ENCODE data around the gene SEC14L6.
A peak's percentile ranks its signal among the peaks of the same experiment; 100 is the strongest.
"Not testable (repeated sequence)": the region's sequence is repeated elsewhere in the genome, so short reads cannot be mapped to it uniquely, and the experiment has no call there.

Gene SEC14L6

DNA sequence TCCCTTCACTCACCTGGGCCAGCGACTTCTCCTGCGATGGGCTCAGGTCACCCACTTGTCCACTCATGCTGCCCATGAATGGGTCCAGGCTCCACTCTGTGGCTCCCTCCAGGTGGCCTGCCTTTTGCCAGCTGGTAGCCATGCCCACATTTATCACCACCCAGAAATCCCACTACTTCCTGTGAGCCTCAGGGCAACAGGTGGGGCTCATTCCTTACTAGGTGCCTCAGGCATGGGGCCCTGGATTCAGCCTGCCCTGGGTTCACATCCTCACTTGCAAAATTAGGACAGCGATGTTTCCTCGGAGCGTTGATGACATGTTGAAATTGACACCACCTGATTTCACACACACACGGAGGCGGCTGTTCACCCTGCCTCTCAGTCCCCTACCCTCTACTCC, at the start of gene SEC14L6:
SEC14L6 (minus strand) TSS at position 126 of the 400 bp plus-strand sequence; CDS start at position 67, 59 bp downstream.
- no peak for DNase-seq (ENCODE audit: low spot score)

DNA sequence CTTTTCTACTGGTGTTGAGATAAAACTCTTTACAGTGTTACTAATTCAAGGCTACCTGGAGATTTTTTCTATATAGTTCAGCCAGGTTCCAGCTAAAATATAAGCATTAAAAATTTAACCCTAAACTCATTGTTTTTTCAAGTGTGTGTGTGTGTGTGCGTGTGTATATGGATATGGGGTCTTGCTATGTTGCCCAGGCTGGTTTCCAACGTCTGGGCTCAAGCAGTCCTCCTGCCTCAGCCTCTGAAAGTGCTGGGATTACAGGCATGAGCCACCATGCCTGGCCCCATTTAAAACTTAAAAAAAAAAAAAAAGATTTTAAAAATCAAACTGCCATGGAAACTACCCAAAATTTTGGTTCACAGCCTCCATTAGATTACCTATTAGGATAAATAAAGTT, 49.7 kb upstream of the SEC14L6 start:
- DNase-seq (ENCODE audit: low spot score), result no peak

DNA sequence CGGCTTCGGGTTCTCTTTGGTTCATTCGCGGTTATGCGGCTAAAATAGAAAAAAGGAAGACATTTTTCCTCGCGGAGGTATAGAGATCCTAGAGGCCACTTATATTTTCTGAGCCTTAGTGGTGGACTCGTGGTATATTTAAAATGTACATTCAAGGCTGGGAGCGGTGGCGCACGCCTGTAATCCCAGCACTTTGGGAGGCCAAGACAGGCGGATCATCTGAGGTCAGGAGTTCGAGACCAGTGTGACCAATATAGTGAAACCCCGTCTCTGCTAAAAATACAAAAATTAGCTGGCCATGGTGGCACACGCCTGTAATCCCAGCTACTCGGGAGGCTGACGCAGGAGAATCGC, 45.8 kb upstream of the SEC14L6 start:
- not testable (repeated sequence) for DNase-seq (ENCODE audit: low spot score)

DNA sequence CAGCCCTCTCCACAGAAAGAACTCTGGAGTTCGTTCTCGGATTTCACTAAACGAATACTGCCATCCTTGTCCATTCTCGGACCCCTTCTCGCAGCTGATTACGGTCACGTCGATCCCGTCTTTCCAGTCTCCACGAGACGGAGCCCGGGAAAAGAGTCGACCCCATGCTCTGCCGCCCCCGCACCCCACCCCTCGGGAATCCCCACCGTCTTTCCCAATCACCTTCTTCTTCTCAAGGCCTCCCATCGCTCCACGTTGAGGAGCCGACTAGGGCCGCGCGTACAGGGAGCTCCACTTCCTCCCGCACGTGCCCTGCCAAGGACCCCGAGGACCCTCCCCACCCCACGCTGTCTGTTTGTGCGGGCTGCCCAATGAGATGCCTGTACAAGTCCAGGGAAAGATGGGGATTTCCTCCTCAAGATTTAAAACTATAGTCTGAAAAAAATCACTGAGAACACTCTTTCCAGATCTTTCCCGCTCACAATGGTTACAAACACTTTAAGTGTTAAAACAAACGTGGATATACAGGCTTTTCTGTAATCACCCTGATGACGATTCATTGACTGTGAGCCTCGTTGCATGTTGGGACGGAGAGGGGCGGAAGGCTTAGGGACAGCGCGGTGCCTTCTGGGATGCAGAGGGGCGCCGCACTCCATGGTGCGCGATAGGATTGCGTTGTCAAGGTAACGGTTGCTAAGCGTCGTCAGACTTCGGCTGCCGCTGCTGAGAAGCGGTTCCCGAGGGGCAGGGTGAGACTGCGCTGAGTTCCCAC, 45.2 kb upstream of the SEC14L6 start, which contains the start of gene PES1:
PES1 (minus strand) TSS at position 323 of the 772 bp plus-strand sequence; CDS start at position 246, 77 bp downstream.
- DNase-seq (ENCODE audit: low spot score), result peak; percentile 98

DNA sequence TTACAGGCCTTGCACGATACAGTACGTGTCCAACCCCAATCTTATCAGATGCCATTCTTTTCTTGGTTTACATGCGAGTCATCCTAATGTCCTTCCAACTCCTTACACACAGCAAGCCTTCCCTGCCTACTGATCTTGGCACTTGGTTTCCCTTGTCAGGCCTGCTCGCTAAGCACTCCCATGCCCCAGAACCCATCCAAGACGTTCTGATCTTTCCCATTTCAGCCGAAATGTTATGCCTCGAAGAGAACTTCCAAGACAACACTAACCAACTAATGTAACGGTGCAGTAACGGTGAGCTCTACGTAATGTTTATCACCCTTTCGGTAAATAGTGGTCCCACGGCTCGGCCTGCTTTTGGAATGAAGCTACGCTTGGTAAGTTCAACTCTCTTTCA, 44.6 kb upstream of the SEC14L6 start:
- no peak for DNase-seq (ENCODE audit: low spot score)

DNA sequence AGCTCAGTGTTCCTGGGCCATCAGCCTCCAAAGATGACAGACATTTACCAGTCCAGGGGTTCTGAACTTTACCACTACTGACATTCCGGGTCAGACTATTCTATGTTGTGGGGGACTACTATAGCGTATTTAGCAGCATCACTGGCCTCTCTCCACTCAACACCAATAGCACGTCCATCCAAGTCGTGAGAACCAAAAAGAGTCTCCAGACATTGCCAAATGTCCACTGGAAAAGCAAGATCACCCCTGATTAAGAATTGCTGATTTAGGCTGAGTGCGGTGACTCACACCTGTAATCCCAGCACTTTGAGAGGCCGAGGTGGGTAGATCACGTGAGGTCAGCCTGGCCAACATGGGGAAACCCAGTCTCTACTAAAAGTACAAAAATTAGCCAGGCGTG, 39.9 kb upstream of the SEC14L6 start:
- DNase-seq (ENCODE audit: low spot score), result no peak

DNA sequence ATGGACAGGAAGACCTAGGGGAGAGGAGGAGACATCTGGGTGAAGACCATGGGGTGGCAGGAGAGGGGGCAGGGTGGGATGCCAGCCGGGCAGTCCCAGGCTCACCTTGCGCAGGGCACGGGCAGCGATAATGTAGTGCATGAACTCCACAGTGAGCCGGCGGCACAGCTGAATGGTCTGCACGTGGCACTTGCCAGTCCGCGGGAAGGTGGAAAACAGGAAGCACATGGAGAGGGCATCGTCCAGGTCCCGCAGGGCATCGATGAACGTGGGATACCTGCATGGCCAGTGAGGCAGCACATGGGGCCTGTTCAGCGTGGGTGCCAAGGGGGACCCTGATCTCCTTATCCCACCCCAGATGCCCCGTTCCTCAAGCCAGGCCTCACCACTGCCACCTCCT, 37.9 kb upstream of the SEC14L6 start:
- no peak for DNase-seq (ENCODE audit: low spot score)

DNA sequence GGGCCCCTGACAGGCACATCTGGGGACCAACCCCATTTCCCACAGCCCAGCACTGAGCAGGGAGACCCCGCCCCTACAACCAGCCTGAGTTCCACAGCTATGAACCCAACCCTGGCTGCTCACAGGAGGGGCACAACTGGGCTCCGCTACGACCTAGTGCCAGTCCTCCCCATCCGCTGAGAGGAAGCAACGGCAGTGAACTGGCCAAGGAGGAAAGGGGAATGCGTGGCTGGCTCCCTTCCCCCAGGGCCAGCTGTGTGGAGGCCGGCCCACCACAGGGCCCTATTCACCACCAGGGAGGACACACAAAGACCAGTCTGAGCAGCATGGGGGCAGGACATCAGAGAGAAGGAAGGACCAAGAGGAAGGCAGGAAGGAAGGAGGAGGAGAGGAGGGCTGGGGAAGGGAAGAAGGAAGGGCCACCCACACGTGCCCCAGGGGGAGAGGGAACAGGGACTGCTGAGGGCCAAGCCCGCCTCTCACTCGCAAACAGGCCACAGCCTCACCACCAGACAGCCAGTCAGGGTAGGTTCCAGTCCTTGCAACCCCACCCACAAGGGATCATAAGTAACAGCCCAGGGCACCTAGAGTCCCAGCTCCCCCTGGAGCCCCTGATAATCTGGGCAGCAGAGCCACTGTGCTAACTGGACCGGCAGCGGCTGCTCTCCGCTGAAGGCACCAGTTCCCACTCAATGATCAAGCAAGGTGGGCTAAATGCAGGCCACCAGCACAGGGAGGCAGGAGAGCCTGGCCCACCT, 36.4 kb upstream of the SEC14L6 start:
- no peak for DNase-seq (ENCODE audit: low spot score)

DNA sequence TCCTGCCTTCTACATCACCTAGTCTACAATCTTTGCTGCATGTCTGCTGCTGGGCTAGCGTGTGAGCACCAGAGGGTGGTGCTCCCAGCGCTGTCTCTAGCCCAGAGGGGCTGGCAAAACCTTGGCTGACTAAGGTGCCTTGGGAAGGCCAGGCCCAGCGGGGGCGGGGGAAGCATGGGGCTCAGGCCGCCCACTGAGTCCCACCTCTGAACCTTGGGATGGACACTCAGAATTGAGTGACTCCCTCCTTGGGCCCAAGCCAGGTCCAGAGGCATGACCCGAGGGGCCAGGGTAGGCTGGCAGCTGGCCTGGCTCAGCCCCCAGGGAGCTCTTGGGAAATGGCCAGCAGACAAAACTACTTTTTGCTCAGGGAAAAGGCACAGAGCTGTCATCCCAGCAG, 35.5 kb upstream of the SEC14L6 start:
- DNase-seq (ENCODE audit: low spot score), result no peak

DNA sequence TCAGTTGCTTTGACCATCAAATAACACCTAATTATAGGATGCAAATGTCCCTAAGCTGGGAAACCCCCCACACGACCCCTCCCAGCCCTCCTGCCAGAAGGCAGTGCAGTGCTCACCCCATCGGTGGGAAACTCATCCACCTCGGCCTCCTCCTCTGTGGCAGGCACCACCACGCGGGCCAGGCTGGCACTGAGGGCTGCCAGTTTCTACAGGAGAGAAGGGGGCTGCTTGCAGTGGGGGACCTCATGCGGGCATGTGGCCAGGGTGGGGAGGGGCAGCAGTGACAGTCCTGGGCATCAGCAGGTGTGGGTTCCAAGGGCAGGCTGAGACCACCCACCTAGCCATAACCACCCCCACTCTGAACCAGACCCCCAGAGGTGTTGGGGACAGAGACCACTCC, 34.4 kb upstream of the SEC14L6 start:
- no peak for DNase-seq (ENCODE audit: low spot score)

DNA sequence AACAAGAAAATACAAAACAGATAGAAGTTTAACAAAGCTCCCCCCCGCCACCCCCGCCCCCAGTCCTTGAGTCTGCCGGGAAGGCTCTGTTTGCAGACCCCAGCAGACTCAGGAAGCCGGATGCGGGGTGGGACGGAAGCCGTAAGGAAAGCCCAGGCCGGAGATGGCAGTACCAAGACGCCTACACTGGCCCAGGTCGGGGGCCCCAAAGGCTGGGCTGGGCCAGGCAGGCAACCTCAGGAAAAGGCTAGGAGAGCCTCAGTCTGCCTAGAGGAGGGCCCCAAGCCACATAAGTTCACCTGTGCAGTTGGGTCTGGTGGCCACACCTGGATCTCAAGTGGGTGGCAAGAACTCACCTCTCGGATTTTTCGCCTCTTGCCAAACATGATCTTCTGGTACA, 31.9 kb upstream of the SEC14L6 start:
- DNase-seq (ENCODE audit: low spot score), result no peak

DNA sequence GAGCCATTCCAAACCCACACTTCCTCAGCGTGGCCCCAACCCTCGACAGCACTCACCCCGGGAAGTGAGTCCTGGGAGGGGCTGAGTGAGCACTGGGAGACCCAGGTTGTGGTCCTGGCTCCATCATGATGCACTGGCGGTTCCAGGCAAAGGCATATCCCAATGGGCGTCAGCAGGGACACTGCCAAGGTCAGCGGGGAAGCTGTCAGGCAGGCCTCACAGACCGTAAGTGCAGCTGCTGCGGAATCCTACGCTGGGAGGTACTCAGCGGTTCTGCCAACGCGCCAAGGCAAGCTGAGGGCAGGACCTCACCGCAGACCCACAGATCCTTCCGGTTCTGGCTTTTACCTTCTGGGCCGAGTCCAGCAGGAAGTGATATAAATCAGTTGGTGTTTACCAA, 29.3 kb upstream of the SEC14L6 start:
- no peak for DNase-seq (ENCODE audit: low spot score)

DNA sequence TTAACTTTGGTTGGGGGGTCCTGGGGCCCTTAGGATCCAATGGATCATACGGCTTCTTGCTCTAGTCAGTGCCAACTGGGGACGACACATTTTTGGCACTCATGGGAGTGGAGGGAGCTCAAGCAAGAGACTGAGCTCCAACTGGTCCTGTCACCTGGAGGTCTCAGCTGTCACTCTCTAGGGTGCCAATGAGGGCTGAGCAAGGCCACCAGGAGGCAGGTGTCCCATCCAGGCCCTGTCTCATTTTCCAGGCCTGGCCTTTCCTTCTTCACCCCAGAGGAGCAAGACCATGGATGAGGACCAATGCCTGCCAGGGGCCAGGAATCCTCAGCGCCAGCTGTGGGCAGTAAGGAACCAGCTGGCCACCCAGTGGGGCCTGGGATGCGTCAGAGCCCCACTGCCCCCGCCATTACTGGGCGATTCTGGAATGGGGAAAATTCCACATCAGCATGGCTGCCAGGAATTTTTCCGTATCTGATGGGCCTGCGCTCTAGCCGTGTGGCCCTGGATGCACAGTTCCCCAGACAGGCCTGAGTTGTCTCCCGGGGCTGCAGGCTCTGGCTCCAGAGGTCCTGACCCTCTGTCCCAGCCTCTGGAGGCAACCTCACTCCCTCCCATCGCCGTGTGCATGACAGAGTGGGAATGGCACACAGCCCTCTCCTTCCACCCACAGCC, 28.6 kb upstream of the SEC14L6 start:
- DNase-seq (ENCODE audit: low spot score), result no peak

DNA sequence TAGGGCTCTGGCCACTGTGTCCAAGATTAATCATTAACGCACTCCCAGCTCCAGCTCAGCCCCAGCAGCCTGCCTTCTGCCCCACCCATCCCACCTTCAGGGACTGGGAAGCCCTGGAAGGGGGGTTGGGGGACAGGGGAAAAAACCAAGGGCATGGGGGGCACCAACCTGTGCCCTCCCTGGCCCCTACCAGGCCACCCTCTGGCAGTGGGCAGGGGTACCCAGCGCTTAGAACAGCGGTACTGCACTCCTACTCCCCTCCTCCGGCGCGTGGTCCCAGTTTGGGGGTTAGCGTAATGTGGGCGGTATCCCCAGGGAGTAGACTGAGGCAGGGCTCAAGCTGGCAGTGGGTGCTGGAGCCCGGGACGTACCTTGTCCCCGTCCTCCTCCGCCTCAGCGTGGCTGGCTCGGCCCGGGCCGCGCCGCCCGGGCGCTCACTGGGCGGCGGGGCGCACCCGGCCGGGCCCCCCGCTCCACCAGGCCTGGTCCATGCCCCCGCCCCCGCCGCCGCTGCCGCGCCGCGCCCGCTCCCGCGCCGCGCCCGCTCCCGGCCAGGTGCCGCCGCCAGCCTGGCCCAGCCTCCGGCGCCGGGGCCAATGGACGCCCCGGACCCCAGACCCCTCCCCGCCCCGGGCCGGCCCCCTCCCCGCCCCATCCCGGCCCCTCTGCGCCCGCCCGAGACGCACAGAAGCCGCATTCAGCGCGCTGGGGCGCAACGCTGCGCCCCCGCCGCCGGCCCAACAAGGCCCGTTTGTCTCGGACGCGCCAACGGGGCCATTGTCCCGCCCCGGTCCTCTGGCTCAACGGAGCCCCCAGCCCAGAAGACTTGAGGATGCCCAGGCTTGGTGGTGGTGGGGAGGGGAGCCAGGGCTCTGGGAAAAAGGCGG, 27.8 kb upstream of the SEC14L6 start, which contains the start of gene GAL3ST1:
GAL3ST1 (minus strand) TSS at position 571 of the 887 bp plus-strand sequence. CDS start 17,273 bp downstream, outside the sequence.
- DNase-seq (ENCODE audit: low spot score), result no peak

DNA sequence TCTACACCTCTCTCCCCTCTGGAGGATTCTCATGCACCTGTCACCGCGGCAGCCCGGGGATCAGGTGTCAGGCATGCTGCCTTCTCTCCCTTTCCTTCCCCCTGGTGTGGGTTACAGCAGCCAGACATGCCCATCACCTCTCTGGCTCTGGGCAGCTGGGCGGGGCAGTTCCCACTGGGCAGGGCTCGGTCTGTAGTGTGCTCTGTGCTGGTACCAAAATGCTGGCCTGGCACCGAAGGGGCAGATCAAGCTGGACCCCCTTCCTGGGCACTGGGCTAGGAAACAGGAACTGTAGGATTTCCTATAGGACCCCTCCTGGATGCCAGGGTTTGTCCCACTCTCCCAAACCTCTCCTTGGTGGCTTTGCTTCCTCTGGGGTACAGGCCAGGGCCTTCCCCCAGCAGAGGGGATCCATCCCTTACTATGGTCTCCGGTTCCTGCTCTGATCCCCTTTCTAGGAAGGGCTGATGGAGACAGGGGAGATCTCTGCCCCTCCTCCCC, 27.1 kb upstream of the SEC14L6 start:
- no peak for DNase-seq (ENCODE audit: low spot score)

DNA sequence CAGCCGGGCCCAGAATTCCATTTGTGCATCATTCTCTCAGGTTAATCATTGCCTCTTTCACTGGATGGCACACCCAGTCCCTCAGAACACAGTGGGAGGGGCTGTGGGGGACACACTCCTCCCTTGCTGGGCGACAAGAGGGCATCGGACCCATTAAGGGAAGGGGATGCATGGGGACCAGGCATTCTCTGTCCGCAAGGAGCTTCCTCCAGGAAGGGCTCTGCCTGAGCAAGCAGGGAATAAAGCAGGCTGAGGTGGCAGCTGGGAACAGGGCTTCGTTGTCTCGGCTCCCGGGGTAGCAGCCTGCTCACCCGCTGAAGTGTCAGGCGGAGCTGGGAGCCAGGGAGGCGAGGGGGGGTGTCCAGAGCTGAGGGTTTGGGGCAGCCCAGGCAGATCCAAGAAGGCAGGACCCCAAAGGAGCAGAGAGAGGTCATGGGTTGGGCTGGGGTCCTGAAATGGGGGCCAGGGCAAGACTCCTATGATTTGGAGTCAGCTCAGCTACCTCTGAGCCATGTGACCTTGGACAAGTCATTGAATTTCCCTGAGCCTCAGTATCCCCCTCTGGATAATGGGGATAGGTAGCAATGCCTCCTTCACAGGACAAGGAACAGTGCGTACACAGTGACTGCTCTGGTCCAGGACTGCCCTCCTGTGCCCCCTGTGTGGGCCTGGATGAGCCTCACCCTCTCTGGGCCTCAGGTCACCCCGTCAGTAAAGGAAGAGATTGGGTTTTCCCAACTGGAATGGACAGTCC, 26.5 kb upstream of the SEC14L6 start:
- DNase-seq (ENCODE audit: low spot score), result no peak

DNA sequence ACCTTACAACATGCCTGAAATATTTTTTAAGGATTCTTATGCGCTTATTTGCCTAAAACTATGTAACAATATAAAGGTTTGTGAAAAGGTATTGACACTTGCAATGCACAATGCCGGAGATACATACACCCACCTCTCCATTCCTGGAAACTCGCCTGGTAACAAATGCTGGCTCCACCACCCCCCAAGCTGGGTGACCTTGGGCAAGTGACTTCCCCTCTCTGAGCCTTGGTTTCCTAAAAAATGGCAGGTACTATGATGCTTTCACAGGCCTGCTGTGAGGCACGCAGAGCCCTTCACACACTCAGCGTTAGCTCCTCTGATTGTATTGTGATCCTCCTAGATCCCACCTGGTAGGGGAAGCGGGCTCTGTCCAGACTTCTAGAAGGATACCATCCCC, 25.7 kb upstream of the SEC14L6 start:
- DNase-seq (ENCODE audit: low spot score), result no peak

DNA sequence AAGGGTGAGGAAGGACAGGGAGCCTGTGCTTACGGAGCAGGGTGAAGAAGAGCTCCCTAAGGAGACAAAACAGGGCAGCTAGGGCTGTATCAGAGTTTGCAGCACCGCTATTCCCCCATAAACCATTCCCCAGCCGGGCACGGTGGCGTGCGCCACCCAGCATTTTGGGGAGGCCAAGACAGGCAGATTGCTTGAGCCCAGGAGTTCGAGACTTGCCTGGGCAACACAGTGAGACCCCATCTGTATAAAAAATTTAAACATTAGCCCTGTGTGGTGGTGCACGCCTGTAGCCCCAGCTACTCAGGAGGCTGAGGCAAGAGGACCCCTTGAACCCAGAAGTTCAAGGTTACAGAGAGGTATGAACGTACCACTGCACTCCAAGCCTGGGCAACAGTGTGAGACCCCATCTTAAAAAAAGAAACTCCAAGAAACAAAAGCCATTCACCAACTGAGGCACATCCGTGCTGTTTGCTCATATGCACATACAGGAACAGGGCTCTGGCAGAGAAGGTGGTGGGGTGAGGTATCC, 23.2 kb upstream of the SEC14L6 start:
- DNase-seq (ENCODE audit: low spot score), result no peak

DNA sequence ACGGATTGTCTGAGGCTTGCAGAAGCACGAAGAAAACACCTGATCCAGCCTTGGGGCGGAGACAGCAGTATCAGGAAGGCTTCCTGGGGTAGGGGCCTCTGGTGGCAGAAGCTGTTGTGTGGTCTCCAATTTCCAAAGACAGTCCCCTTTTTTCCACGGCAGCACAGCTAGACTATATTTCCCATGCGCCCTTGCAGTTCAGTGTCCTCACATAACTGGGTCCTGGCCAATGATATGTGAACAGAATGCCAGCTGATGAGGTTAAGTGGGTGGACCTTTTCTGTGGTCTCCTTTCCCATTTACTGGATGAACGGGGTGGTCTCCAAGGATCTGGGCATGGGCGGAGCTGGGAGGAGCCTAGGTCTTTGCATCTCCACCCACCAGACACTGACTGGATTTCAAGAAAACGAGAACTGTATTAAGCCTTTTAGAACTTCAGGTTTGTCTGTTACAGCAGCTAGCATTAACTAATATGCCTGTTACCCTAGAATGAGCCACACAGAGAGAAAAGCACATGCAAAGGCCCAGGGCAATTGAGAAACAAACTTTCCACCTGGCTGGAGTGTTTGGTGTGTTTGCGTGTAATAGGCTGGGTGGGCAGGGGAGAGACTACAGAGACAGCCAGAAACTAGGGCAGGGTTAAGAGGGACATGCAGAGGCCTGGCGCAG, 21.7 kb upstream of the SEC14L6 start:
- DNase-seq (ENCODE audit: low spot score), result no peak

DNA sequence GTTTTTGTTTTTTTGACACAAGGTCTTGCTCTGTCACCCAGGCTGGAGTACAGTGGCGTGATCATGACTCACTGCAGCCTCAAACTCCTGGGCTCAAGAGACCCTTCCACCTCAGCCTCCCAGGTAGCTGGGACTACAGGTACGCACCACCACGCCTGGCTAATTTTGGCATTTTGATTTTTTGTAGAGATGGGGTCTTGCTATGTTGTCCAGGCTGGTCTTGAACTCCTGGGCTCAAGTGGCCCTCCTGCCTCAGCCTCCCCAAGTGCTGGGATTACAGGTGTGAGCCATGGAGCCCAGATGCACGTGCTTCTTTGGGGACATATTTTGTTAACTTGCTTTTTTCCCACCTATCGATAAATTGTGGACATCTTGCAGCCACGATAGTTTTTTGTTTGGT, 20.7 kb upstream of the SEC14L6 start:
- DNase-seq (ENCODE audit: low spot score), result not testable (repeated sequence)

Data from CD4-positive, alpha-beta T cell treated with Interleukin-2 at 100 ng/mL for 4 hours (primary cell).